ENCODE data around the gene SNRPD3.

Gene SNRPD3

GRCh38 chr22:24565077-24565476, 9.3 kb downstream of the SNRPD3 start:
- no peak for DNase-seq
- Histone ChIP-seq H2BK12ac (ENCODE audit: low read length) (no peak overlapping the region), H2AK5ac (ENCODE audit: low read length) (no peak overlapping the region), H3K4ac (ENCODE audit: low read depth, low read length) (no peak overlapping the region), H3K9ac (ENCODE audit: low read length) (no peak overlapping the region), H3K27ac (ENCODE audit: low read depth, low read length) (no peak overlapping the region), H3K4me2 (ENCODE audit: low read length) (no peak overlapping the region), H3K27me3 (ENCODE audit: insufficient read depth, low read length) (no peaks in the 10 kb centered on the region), H2AFZ (ENCODE audit: insufficient read depth, low read length, poor library complexity) (no peak overlapping the region), H4K8ac (ENCODE audit: low read depth, low read length) (no peak overlapping the region), H3K36me3 (ENCODE audit: control insufficient read depth in 1 of 2, insufficient read depth in 2 of 2, low read length in 2 of 2) (peaks cover 33 to 57% of the 10 kb centered on the region in 2 experiments), H3K9me3 (ENCODE audit: insufficient read depth, low read depth, low read length) (no peaks in the 10 kb centered on the region), H3K4me1 (ENCODE audit: control insufficient read depth in 1 of 2, insufficient read depth in 2 of 2, low read length in 2 of 2) (no peaks in the 10 kb centered on the region), H3K23ac (ENCODE audit: low read length) (no peak overlapping the region), H3K14ac (ENCODE audit: low read length) (no peak overlapping the region), H3K18ac (ENCODE audit: low read length) (no peak overlapping the region), H2BK120ac (ENCODE audit: insufficient read depth, low read length, poor library complexity) (no peak overlapping the region), H4K91ac (ENCODE audit: low read depth, low read length) (no peak overlapping the region), H2BK5ac (ENCODE audit: low read depth, low read length, poor library complexity) (no peak overlapping the region), H4K12ac (ENCODE audit: low read depth, low read length) (no peak overlapping the region), H3K79me1 (ENCODE audit: low read length) (no peaks in the 10 kb centered on the region), H3K4me3 (ENCODE audit: low read depth, low read length) (no peak overlapping the region), H3K79me2 (ENCODE audit: control insufficient read depth, insufficient read depth, low read length, poor library complexity) (peaks cover 5% of the 10 kb centered on the region)
- WGBS (ENCODE audit: extremely low coverage, insufficient coverage, insufficient read length), result no CpG with 5 or more reads among the region's 2 CpGs

GRCh38 chr22:24566899-24567511, 11.2 kb downstream of the SNRPD3 start:
- Histone ChIP-seq H3K18ac (ENCODE audit: low read length) (no peak overlapping the region), H3K36me3 (ENCODE audit: control insufficient read depth in 1 of 2, insufficient read depth in 2 of 2, low read length in 2 of 2) (peaks cover 32 to 58% of the 10 kb centered on the region in 2 experiments), H4K91ac (ENCODE audit: low read depth, low read length) (no peak overlapping the region), H3K4me1 (ENCODE audit: control insufficient read depth in 1 of 2, insufficient read depth in 2 of 2, low read length in 2 of 2) (no peaks in the 10 kb centered on the region), H3K9ac (ENCODE audit: low read length) (no peak overlapping the region), H3K14ac (ENCODE audit: low read length) (no peak overlapping the region), H2BK120ac (ENCODE audit: insufficient read depth, low read length, poor library complexity) (no peak overlapping the region), H3K4ac (ENCODE audit: low read depth, low read length) (no peak overlapping the region), H2BK12ac (ENCODE audit: low read length) (no peak overlapping the region), H4K8ac (ENCODE audit: low read depth, low read length) (no peak overlapping the region), H3K23ac (ENCODE audit: low read length) (no peak overlapping the region), H3K4me2 (ENCODE audit: low read length) (no peak overlapping the region), H3K79me2 (ENCODE audit: control insufficient read depth, insufficient read depth, low read length, poor library complexity) (no peaks in the 10 kb centered on the region), H3K27me3 (ENCODE audit: insufficient read depth, low read length) (no peaks in the 10 kb centered on the region), H3K9me3 (ENCODE audit: insufficient read depth, low read depth, low read length) (no peaks in the 10 kb centered on the region), H2BK5ac (ENCODE audit: low read depth, low read length, poor library complexity) (no peak overlapping the region), H2AFZ (ENCODE audit: insufficient read depth, low read length, poor library complexity) (no peak overlapping the region), H3K79me1 (ENCODE audit: low read length) (no peaks in the 10 kb centered on the region), H4K12ac (ENCODE audit: low read depth, low read length) (no peak overlapping the region), H3K27ac (ENCODE audit: low read depth, low read length) (no peak overlapping the region), H3K4me3 (ENCODE audit: low read depth, low read length) (no peak overlapping the region), H2AK5ac (ENCODE audit: low read length) (no peak overlapping the region)
- no CpG with 5 or more reads among the region's 8 CpGs for WGBS (ENCODE audit: extremely low coverage, insufficient coverage, insufficient read length)
- no peak for DNase-seq

DNA sequence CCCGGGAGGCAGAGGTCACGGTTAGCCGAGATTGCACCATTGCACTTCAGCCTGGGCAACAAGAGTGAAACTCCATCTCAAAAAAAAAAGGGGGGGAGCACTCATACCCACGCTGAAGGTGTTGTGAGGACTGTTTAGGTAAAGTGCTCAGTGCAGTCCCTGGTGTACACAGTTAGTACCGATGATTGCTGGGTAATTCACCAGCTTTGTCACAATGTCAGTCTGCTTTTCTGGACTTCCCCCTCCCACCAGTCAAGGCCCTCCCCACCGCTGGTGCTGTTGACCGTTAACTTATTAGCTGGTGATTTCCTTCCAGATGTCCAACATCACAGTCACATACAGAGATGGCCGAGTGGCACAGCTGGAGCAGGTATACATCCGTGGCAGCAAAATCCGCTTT, 11.9 kb downstream of the SNRPD3 start:
- H2BK12ac ChIP-seq (ENCODE audit: low read length), result no peak overlapping the region
- H2BK120ac ChIP-seq (ENCODE audit: insufficient read depth, low read length, poor library complexity), result no peak overlapping the region
- H3K18ac ChIP-seq (ENCODE audit: low read length), result peak overlapping the region; percentile 17
- no peak overlapping the region for H3K27ac ChIP-seq (ENCODE audit: low read depth, low read length)
- no peak overlapping the region for H2AFZ ChIP-seq (ENCODE audit: insufficient read depth, low read length, poor library complexity)
- H3K79me1 ChIP-seq (ENCODE audit: low read length), result no peaks in the 10 kb centered on the region
- H3K4me2 ChIP-seq (ENCODE audit: low read length), result no peak overlapping the region
- H3K9ac ChIP-seq (ENCODE audit: low read length), result no peak overlapping the region
- no peak overlapping the region for H3K4ac ChIP-seq (ENCODE audit: low read depth, low read length)
- peaks cover 36 to 65% of the 10 kb centered on the region in 2 experiments for H3K36me3 ChIP-seq (ENCODE audit: control insufficient read depth in 1 of 2, insufficient read depth in 2 of 2, low read length in 2 of 2)
- no peak overlapping the region for H2BK5ac ChIP-seq (ENCODE audit: low read depth, low read length, poor library complexity)
- H4K12ac ChIP-seq (ENCODE audit: low read depth, low read length), result no peak overlapping the region
- H3K23ac ChIP-seq (ENCODE audit: low read length), result no peak overlapping the region
- no peaks in the 10 kb centered on the region for H3K9me3 ChIP-seq (ENCODE audit: insufficient read depth, low read depth, low read length)
- WGBS (ENCODE audit: extremely low coverage, insufficient coverage, insufficient read length), result no CpG with 5 or more reads among the region's 10 CpGs
- no peaks in the 10 kb centered on the region for H3K79me2 ChIP-seq (ENCODE audit: control insufficient read depth, insufficient read depth, low read length, poor library complexity)
- no peak overlapping the region for H4K8ac ChIP-seq (ENCODE audit: low read depth, low read length)
- H3K14ac ChIP-seq (ENCODE audit: low read length), result no peak overlapping the region
- H3K4me3 ChIP-seq (ENCODE audit: low read depth, low read length), result no peak overlapping the region
- no peak overlapping the region for H4K91ac ChIP-seq (ENCODE audit: low read depth, low read length)
- no peak overlapping the region for H2AK5ac ChIP-seq (ENCODE audit: low read length)
- H3K4me1 ChIP-seq (ENCODE audit: control insufficient read depth in 1 of 2, insufficient read depth in 2 of 2, low read length in 2 of 2), result no peaks in the 10 kb centered on the region
- DNase-seq, result no peak
- H3K27me3 ChIP-seq (ENCODE audit: insufficient read depth, low read length), result no peaks in the 10 kb centered on the region

- no peak overlapping the region for H2BK12ac ChIP-seq (ENCODE audit: low read length)
- no CpG with 5 or more reads among the region's 7 CpGs for WGBS (ENCODE audit: extremely low coverage, insufficient coverage, insufficient read length)
Measured at GRCh38 chr22:24571266-24571665, 15.5 kb downstream of the SNRPD3 start.

More at GRCh38 chr22:24571266-24571665, 15.5 kb downstream of the SNRPD3 start:
- Histone ChIP-seq H3K79me2 (ENCODE audit: control insufficient read depth, insufficient read depth, low read length, poor library complexity) (no peaks in the 10 kb centered on the region), H2BK5ac (ENCODE audit: low read depth, low read length, poor library complexity) (no peak overlapping the region), H4K91ac (ENCODE audit: low read depth, low read length) (no peak overlapping the region), H2AFZ (ENCODE audit: insufficient read depth, low read length, poor library complexity) (no peak overlapping the region), H3K14ac (ENCODE audit: low read length) (no peak overlapping the region), H3K36me3 (ENCODE audit: control insufficient read depth in 1 of 2, insufficient read depth in 2 of 2, low read length in 2 of 2) (peaks cover 41 to 64% of the 10 kb centered on the region in 2 experiments), H3K4me1 (ENCODE audit: control insufficient read depth in 1 of 2, insufficient read depth in 2 of 2, low read length in 2 of 2) (no peaks in the 10 kb centered on the region), H4K8ac (ENCODE audit: low read depth, low read length) (no peak overlapping the region), H2AK5ac (ENCODE audit: low read length) (no peak overlapping the region), H3K79me1 (ENCODE audit: low read length) (no peaks in the 10 kb centered on the region), H4K12ac (ENCODE audit: low read depth, low read length) (no peak overlapping the region), H3K23ac (ENCODE audit: low read length) (no peak overlapping the region), H2BK120ac (ENCODE audit: insufficient read depth, low read length, poor library complexity) (no peak overlapping the region), H3K4ac (ENCODE audit: low read depth, low read length) (no peak overlapping the region), H3K4me2 (ENCODE audit: low read length) (no peak overlapping the region), H3K27me3 (ENCODE audit: insufficient read depth, low read length) (no peaks in the 10 kb centered on the region), H3K9ac (ENCODE audit: low read length) (no peak overlapping the region), H3K18ac (ENCODE audit: low read length) (no peak overlapping the region), H3K4me3 (ENCODE audit: low read depth, low read length) (no peak overlapping the region), H3K27ac (ENCODE audit: low read depth, low read length) (no peak overlapping the region), H3K9me3 (ENCODE audit: insufficient read depth, low read depth, low read length) (no peaks in the 10 kb centered on the region)
- DNase-seq, result no peak
